ENCODE measurements around the gene SLC15A4. TPM values are rescaled to one million over a fixed set of nuclear protein-coding genes. Genes with fewer than 3 reads are reported as not detected.

Gene SLC15A4
- total RNA-seq, 2 experiments from 2014 or later = 24.9 to 28.4 TPM

GRCh38 chr12:128792398-128792797 lies 31.4 kb downstream of the SLC15A4 start:
- H3K4me1 Mint-ChIP-seq = peaks cover 37% of the 10 kb centered on the region
- POLR2A ChIA-PET = no interaction called here
- H3K9me3 Mint-ChIP-seq = no peaks in the 10 kb centered on the region

GRCh38 chr12:128791395-128792322 lies 32.1 kb downstream of the SLC15A4 start:
- H3K4me3 Mint-ChIP-seq = no peak overlapping the region
- POLR2A ChIA-PET = no interaction called here
- H3K27me3 Mint-ChIP-seq = no peaks in the 10 kb centered on the region
- no peak for DNase-seq
- peaks cover 26% of the 10 kb centered on the region for H3K36me3 Mint-ChIP-seq (ENCODE audit: low read depth)
- no peaks in the 10 kb centered on the region for H3K9me3 Mint-ChIP-seq
- H3K4me1 Mint-ChIP-seq = peaks cover 36% of the 10 kb centered on the region
- no peak overlapping the region for H3K27ac Mint-ChIP-seq
- CTCF ChIA-PET = interaction anchor here (1.9 kb wide), 1 partner anchor 14 kb away, joined by 4 read pairs; no protein-coding TSS in a partner anchor

More at GRCh38 chr12:128792398-128792797, 31.4 kb downstream of the SLC15A4 start:
- no peak overlapping the region for H3K4me3 Mint-ChIP-seq
- H3K27me3 Mint-ChIP-seq = no peaks in the 10 kb centered on the region
- CTCF ChIA-PET = interaction anchor here (1.9 kb wide), 1 partner anchor 14 kb away, joined by 4 read pairs; no protein-coding TSS in a partner anchor
- H3K36me3 Mint-ChIP-seq (ENCODE audit: low read depth) = peaks cover 26% of the 10 kb centered on the region
- DNase-seq = no peak
- no peak overlapping the region for H3K27ac Mint-ChIP-seq

- POLR2A ChIA-PET = interaction anchor here (0.6 kb wide), 1 partner anchor 9 kb away, joined by 4 read pairs; no protein-coding TSS in a partner anchor
- Mint-ChIP-seq H3K9me3 (no peaks in the 10 kb centered on the region), H3K4me1 (peaks cover 27% of the 10 kb centered on the region), H3K36me3 (ENCODE audit: low read depth) (peaks cover 21% of the 10 kb centered on the region), H3K27me3 (no peaks in the 10 kb centered on the region), H3K4me3 (no peak overlapping the region), H3K27ac (no peak overlapping the region)
- DNase-seq = no peak
- CTCF ChIA-PET = interaction anchor here (1.9 kb wide), 1 partner anchor 15 kb away, joined by 4 read pairs; no protein-coding TSS in a partner anchor
These were observed 32.9 kb downstream of the SLC15A4 start for GRCh38 chr12:128790653-128791373.

- CTCF ChIA-PET = no interaction called here
- no peak for DNase-seq
- H3K27ac Mint-ChIP-seq = no peak overlapping the region
- no peaks in the 10 kb centered on the region for H3K9me3 Mint-ChIP-seq
- POLR2A ChIA-PET = interaction anchor here (0.6 kb wide), 1 partner anchor 9 kb away, joined by 4 read pairs; no protein-coding TSS in a partner anchor
- H3K36me3 Mint-ChIP-seq (ENCODE audit: low read depth) = peaks cover 21% of the 10 kb centered on the region
- H3K4me3 Mint-ChIP-seq = no peak overlapping the region
- peaks cover 21% of the 10 kb centered on the region for H3K4me1 Mint-ChIP-seq
- H3K27me3 Mint-ChIP-seq = no peaks in the 10 kb centered on the region
These were observed 33.5 kb downstream of the SLC15A4 start for GRCh38 chr12:128790221-128790620.

- Mint-ChIP-seq H3K4me3 (no peak overlapping the region), H3K27ac (no peak overlapping the region), H3K27me3 (no peaks in the 10 kb centered on the region), H3K9me3 (no peaks in the 10 kb centered on the region), H3K4me1 (peaks cover 13% of the 10 kb centered on the region), H3K36me3 (ENCODE audit: low read depth) (peaks cover 16% of the 10 kb centered on the region)
- POLR2A ChIA-PET = no interaction called here
- CTCF ChIA-PET = interaction anchor here (0.7 kb wide), 1 partner anchor 8 kb away, joined by 3 read pairs; no protein-coding TSS in a partner anchor
- no peak for DNase-seq
These were observed 34.3 kb downstream of the SLC15A4 start for GRCh38 chr12:128789356-128789929.

- H3K4me3 Mint-ChIP-seq = no peak overlapping the region
- CTCF ChIA-PET = no interaction called here
- no peak for DNase-seq
- no peak overlapping the region for H3K27ac Mint-ChIP-seq
- no peaks in the 10 kb centered on the region for H3K9me3 Mint-ChIP-seq
- H3K4me1 Mint-ChIP-seq = peaks cover 15% of the 10 kb centered on the region
- H3K27me3 Mint-ChIP-seq = no peaks in the 10 kb centered on the region
- POLR2A ChIA-PET = no interaction called here
- H3K36me3 Mint-ChIP-seq (ENCODE audit: low read depth) = peaks cover 6% of the 10 kb centered on the region
These were observed 35.9 kb downstream of the SLC15A4 start for GRCh38 chr12:128787827-128788226.

GRCh38 chr12:128786741-128787391 lies 36.9 kb downstream of the SLC15A4 start:
- H3K27me3 Mint-ChIP-seq = no peaks in the 10 kb centered on the region
- DNase-seq = no peak
- no peak overlapping the region for H3K27ac Mint-ChIP-seq
- POLR2A ChIA-PET = no interaction called here
- CTCF ChIA-PET = no interaction called here
- H3K4me1 Mint-ChIP-seq = peaks cover 13% of the 10 kb centered on the region
- H3K4me3 Mint-ChIP-seq = no peak overlapping the region
- H3K9me3 Mint-ChIP-seq = no peaks in the 10 kb centered on the region
- H3K36me3 Mint-ChIP-seq (ENCODE audit: low read depth) = no peaks in the 10 kb centered on the region

- Mint-ChIP-seq H3K4me3 (no peak overlapping the region), H3K27me3 (no peaks in the 10 kb centered on the region), H3K27ac (peak overlapping the region; percentile 98), H3K36me3 (ENCODE audit: low read depth) (no peaks in the 10 kb centered on the region), H3K9me3 (no peaks in the 10 kb centered on the region), H3K4me1 (peaks cover 13% of the 10 kb centered on the region)
- DNase-seq = no peak
- POLR2A ChIA-PET = no interaction called here
- CTCF ChIA-PET = interaction anchor here (3.0 kb wide), 1 partner anchor 10 kb away, joined by 10 read pairs; no protein-coding TSS in a partner anchor
These were observed 39.6 kb downstream of the SLC15A4 start for GRCh38 chr12:128784030-128784760.

- peak overlapping the region; percentile 98 for H3K27ac Mint-ChIP-seq
- ChIA-PET POLR2A (no interaction called here), CTCF (interaction anchor here (3.0 kb wide), 1 partner anchor 11 kb away, joined by 10 read pairs; no protein-coding TSS in a partner anchor)
- H3K4me1 Mint-ChIP-seq = peaks cover 13% of the 10 kb centered on the region
- no peaks in the 10 kb centered on the region for H3K36me3 Mint-ChIP-seq (ENCODE audit: low read depth)
- DNase-seq = peak; percentile 35
- H3K27me3 Mint-ChIP-seq = no peaks in the 10 kb centered on the region
- peak overlapping the region; percentile 72 for H3K4me3 Mint-ChIP-seq
- no peaks in the 10 kb centered on the region for H3K9me3 Mint-ChIP-seq
These were observed 40.6 kb downstream of the SLC15A4 start for GRCh38 chr12:128783129-128783574.

GRCh38 chr12:128779901-128780300 lies 43.9 kb downstream of the SLC15A4 start:
- Mint-ChIP-seq H3K9me3 (no peaks in the 10 kb centered on the region), H3K27ac (no peak overlapping the region), H3K4me1 (peaks cover 13% of the 10 kb centered on the region), H3K4me3 (no peak overlapping the region), H3K36me3 (ENCODE audit: low read depth) (no peaks in the 10 kb centered on the region), H3K27me3 (no peaks in the 10 kb centered on the region)
- DNase-seq = no peak
- ChIA-PET POLR2A (no interaction called here), CTCF (no interaction called here)

GRCh38 chr12:128772249-128772648 lies 51.5 kb downstream of the SLC15A4 start:
- H3K4me3 Mint-ChIP-seq = no peak overlapping the region
- no peaks in the 10 kb centered on the region for H3K36me3 Mint-ChIP-seq (ENCODE audit: low read depth)
- ChIA-PET POLR2A (no interaction called here), CTCF (interaction anchor here (0.6 kb wide), 1 partner anchor 46 kb away, joined by 3 read pairs; no protein-coding TSS in a partner anchor)
- no peaks in the 10 kb centered on the region for H3K9me3 Mint-ChIP-seq
- no peak for DNase-seq
- no peak overlapping the region for H3K27ac Mint-ChIP-seq
- no peaks in the 10 kb centered on the region for H3K4me1 Mint-ChIP-seq
- no peaks in the 10 kb centered on the region for H3K27me3 Mint-ChIP-seq

- no peaks in the 10 kb centered on the region for H3K4me1 Mint-ChIP-seq
- no peak for DNase-seq
- no peak overlapping the region for H3K4me3 Mint-ChIP-seq
- H3K9me3 Mint-ChIP-seq = no peaks in the 10 kb centered on the region
- H3K36me3 Mint-ChIP-seq (ENCODE audit: low read depth) = no peaks in the 10 kb centered on the region
- POLR2A ChIA-PET = no interaction called here
- peaks cover 2% of the 10 kb centered on the region for H3K27me3 Mint-ChIP-seq
- no peak overlapping the region for H3K27ac Mint-ChIP-seq
- CTCF ChIA-PET = no interaction called here
These were observed 52.1 kb downstream of the SLC15A4 start for GRCh38 chr12:128771681-128772080.
